Activated CD8-positive, alpha-beta memory T cell treated with anti-CD3 and anti-CD28 coated beads, Interleukin-2, amount 50 U/mL, for 48 hours (primary cell): ENCODE measurements around the gene ZNF285.
"Not testable (repeated sequence)": the region's sequence is repeated elsewhere in the genome, so short reads cannot be mapped to it uniquely, and the experiment has no call there.

ENCODE experiments used
- DNase-seq: peaks from one replicate; pipeline ENCODE4 v3.0.0-alpha.2; 2020

The ZNF285 gene

DNA sequence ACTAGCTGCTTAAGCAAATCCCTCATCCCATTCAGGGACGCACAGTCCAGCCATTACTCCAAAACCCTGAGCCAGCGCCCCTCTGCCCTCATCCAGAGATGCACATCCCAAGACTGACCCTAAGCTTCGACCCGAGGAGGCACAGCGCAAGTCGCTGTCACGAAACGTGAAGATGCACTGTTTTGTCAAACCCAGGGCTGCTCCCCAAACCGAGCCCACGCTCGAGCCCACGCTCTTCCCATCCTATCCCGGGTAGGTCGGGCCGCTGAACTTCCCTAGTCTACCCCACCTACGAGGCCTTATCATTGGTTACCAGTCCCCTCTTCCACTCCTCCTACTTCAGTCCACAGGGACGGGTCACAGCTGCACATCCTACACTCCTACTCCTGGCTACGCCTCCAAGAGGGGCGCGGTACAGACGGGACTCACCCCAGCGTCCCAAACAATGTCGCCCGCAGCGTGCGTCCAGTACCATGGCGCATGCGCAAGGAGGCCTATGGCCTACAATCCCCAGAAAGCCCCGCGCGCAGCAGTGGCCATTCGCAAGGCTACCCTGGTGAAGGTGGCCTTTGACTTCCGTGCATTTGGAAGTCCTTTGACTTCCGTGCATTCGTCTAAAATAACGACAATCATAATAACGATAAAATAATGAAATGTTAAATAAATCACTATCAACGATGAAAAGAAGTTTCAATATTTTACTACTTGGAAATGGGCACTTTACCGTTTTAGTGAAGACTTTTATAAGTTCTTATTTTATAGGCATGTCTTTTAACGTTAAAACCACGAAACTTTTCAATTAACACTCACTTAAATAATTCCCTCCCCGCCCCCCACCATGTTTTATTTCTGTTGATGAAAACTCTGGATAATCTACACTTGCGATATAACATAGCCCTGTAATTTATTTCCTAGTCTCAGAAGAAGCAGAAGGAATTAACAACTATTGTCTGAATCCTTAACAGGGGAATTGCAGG, at the start of gene ZNF285:
Gene ZNF285, minus strand, starts transcription at position 470 of the 977 bp plus-strand sequence. CDS start 4,395 bp downstream, outside the sequence.
- peak; percentile 88 for DNase-seq

GRCh38 chr19:44447916-44448674, 46.7 kb upstream of the ZNF285 start, which contains the start of gene ZNF229:
TSS of gene ZNF229 (minus strand) at chr19:44448472. CDS start at chr19:44442847, 5,625 bp downstream.
- peak; percentile 82 for DNase-seq

DNA sequence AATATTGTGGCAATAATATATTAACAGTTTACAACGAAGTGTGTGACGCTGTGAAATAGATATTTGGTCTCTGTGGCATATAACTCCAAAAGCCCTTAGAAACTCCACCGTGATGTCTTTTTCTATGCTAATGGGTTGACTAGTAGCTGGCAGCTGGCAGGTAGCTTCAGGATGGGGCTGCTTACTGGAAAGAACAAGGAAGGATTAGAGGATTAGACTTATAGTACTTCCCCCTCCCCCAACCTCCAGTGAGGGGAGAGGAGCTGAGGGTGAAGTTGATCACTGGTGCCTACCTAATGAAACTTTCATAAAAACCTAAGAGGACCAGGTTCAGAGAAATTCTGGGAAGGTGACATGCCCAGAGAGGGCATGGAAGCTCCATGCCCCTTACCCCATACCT, 37.0 kb upstream of the ZNF285 start:
- DNase-seq = no peak

GRCh38 chr19:44435441-44435840, 34.0 kb upstream of the ZNF285 start:
- no peak for DNase-seq

- DNase-seq = no peak
These were observed 29.5 kb upstream of the ZNF285 start for GRCh38 chr19:44430956-44431355.

DNA sequence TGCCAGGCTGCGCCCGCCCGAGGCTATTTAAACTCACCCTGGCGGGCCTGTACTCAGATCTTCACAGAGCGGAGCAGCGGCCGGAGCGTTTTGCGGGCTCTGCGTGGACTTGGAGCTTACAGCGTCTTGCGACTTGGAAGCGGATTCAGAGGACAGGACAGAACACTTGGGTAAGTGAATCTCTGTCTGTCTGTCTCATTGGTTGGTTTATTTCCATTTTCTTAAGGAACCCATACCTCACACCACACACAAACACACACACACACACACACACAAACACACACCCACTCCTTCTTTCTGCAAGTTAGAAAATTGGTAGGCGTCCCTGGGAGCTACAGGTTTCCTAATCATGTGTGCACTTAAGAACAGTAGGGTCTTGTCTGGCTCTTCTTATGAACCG, 14.1 kb upstream of the ZNF285 start:
- DNase-seq = not testable (repeated sequence)

- DNase-seq = not testable (repeated sequence)
These were observed 12.1 kb downstream of the ZNF285 start for GRCh38 chr19:44389268-44389667.

DNA sequence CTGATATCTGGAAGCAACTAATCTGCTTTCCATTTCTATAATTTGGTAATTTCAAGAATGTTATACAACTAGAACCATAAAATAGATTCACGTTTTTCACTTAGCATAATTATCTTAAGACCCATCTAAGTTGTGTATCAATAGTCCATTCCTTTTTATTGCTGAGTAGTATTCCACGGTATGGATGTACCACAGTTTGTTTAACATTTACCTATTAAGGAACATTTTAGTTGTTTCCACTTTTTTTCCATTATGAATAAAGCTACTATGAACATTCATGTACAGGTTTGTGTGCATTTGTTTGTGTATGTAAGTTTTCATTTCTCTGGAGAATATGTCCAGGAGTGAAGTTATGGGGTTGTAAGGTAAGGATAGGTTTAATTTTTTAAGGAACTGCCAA, 26.6 kb downstream of the ZNF285 start:
- no peak for DNase-seq

- no peak for DNase-seq
These were observed 29.5 kb downstream of the ZNF285 start for GRCh38 chr19:44371815-44372480.

GRCh38 chr19:44367024-44367423, 34.4 kb downstream of the ZNF285 start:
- no peak for DNase-seq

GRCh38 chr19:44356383-44357111, 44.9 kb downstream of the ZNF285 start, which contains the start of gene ZNF112:
TSS of gene ZNF112 (minus strand) at chr19:44356680. CDS start at chr19:44340539, 16,141 bp downstream.
- DNase-seq = no peak

GRCh38 chr19:44346556-44346955, 54.9 kb downstream of the ZNF285 start:
- no peak for DNase-seq

- no peak for DNase-seq
These were observed 55.4 kb downstream of the ZNF285 start for GRCh38 chr19:44345959-44346358.

DNA sequence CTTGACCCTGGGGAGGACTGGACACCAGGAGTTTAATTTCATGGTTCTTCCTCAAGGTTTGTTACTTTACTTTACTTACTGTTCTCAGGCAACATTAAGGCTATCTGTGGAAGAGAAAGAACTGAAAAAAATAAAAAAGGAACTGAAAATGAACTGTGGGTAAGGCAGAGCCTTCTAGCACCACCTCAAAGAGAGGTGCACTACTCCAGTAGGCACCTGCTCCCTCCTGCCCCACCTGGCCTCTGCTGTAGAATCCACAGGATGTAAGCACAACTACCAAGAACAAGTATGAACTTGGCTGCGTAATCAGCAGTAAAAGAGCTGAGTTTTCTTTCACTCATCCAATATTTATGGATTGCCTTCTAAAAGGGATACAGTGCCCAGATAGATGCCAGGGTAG, 57.2 kb downstream of the ZNF285 start:
- DNase-seq = no peak

GRCh38 chr19:44341794-44342193, 59.6 kb downstream of the ZNF285 start:
- no peak for DNase-seq

DNA sequence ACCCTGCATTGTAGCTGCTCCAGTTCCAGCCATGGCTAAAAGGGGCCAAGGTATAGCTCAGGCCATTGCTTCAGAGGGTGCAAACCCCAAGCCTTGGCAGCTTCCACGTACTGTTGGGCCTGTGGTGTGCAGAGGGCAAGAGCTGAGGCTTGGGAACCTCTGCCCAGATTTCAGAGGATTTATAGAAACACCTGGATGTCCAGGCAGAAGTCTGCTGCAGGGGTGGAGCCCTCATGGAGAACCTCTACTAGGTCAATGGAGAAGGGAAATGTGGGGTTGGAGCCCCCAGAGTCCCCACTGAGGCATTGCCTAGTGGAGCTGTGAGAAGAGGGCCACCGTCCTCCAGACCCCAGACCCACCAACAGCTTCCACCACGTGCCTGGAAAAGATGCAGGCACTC, 66.8 kb downstream of the ZNF285 start:
- DNase-seq = not testable (repeated sequence)
